Measurements from ENCODE around the gene OR7C1.
"Not testable (repeated sequence)": the region's sequence is repeated elsewhere in the genome, so short reads cannot be mapped to it uniquely, and the experiment has no call there.

The OR7C1 gene

DNA sequence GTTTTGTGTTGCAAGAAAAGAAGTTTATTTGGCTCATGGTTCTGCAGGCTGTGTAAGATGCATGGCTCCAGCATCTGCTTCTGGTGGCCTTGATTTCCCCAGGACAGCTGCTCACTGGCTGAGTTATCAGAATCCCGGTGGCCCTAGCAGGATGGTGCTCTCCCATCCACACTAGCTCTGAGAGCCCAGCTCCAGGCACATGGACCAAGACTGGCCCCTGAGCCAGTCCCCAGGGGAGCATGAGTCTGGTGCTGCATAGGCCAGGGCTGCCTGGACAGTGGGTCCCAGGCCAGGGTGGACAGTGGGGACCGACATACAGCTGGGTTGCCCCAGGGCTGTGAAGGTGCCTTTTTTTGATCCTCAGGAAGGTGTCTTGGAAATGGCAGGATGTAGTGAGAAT is 67.0 kb downstream of the OR7C1 start:
- DNase-seq (ENCODE audit: low read depth in 2 of 2, low spot score in 1 of 2), result no peak

DNA sequence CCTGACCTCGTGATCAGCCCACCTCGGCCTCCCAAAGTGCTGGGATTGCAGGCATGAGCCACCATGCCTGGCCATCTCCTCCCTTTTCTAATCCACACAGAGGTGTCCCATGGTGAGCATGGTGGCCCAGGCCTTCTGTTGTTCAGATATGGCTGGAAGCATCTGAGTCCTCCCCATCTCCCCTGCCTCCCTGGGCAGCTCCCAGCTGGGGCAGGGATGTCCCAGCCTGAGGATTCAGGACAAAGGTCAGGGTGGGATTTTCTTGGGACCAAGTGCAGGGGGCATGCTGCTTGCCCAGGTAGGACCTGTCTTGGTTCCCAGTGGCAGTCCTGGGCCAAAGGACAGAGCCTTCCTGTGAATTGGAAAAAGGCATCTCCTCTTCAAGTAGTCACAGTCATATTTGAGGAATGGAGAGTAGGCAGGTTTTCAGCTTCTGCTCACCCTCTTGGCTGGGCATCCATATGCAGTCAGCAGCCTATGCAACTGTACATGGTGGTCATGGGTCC is 67.5 kb downstream of the OR7C1 start:
- DNase-seq (ENCODE audit: low read depth in 2 of 2, low spot score in 1 of 2), result no peak

DNA sequence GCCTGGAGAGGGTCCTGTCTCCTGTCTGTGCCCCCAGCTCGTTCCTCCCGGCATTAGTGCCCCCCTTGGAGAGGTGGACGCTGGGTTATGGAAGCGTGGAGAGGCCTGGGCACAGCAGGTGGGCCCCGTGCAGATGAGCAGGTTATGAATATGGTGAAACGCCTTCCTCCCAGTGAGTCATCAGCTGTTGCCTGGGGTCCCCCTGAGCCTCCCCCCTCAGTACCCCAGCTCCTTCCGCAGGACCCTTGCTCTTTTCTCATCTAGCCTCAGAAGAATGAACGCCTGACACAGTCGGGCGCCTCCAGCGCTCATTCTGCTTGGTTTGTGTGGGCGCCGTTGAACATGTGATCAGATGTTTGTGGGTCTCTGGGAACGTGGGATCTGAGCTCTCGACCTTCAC is 69.1 kb downstream of the OR7C1 start:
- DNase-seq (ENCODE audit: low read depth in 2 of 2, low spot score in 1 of 2), result not testable (repeated sequence)

DNA sequence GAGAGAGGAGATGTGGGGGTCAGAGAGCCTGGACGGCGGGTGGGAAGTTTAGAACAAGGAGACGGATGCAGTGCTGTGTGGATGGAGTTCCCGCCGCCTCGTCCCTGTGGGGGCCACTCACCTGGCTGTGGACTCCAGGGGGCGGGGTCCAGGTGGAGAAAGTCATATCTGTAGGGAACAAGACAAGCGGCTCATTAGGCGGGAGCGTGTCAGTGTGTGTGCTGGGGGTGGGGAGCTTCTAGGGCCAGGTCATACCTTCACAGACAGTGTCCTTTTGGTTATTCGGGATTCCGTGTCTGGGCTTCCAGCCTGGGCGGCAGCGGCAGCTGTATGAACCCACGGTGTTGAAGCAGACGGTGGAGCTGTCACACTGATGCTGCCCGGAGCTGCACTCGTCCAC is 69.6 kb downstream of the OR7C1 start:
- DNase-seq (ENCODE audit: low read depth in 2 of 2, low spot score in 1 of 2), result not testable (repeated sequence)

DNA sequence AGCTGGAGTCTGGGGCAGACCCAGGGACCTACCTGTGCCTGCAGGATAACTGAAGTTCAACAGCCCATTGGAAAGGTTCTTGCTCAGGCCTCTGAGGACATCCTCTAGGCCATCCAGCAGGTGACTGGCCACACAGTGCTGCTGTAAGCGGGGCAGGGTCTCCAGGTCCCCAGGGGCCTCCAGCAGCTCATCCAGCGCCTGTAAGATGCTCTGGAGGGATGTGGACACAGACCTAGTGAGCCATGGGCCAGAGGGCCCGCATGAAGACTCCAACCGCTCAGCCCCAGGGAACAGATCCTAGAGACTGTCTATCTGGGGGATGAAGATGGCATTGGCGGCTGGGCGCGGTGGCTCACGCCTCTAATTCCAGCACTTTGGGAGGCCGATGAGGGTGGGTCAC is 70.6 kb downstream of the OR7C1 start:
- no peak for DNase-seq (ENCODE audit: low read depth in 2 of 2, low spot score in 1 of 2)

DNA sequence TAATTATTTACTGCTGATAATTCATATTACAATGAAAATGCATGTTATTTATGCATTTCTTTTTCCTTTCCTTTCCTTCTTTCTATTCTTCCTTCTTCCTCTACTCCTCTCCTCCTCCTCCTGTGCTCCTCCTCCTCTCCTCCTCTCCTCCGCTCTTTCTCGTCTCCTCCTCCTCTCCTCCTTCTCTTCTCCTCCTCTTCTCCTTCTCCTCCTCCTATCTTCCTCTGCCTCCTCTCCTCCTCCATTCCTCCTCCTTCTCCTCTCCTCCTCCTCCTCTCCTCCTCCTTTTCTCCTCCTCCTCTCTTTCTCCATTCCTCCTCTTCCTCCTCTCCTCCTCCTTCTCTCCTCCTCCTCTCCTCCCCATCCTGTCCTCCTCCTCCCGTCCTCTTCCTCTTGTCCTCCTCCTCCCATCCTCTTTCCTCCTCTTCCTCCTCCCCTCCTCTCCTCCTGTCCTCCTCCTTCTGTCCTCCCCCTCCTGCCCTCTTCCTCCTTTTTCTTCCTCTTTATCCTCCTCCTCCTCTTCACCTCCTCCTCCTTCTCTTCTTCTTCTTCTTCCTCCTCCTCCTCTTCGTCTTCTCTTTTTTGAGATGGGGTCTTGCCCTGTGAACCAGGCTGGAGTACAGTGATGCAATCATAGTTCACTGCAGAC is 71.4 kb downstream of the OR7C1 start:
- no peak for DNase-seq (ENCODE audit: low read depth in 2 of 2, low spot score in 1 of 2)

DNA sequence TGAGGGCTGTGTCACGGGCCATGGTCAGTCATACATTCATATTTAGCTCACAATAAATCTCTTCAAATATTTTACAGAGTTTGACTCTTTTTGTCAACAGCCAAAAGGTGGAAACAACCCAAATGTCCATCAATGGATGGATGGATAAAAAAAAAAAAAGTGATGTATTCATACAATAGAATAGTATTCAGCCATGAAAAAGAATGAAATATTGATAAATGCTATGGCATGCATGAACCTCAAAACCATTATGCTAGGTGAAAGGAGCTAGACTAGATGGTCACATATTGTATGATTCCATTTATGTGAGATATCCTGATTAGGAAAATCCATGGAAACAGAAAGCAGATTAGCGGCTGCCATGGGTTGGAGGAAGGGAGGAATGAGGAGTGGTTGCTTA is 72.9 kb downstream of the OR7C1 start:
- no peak for DNase-seq (ENCODE audit: low read depth in 2 of 2, low spot score in 1 of 2)

DNA sequence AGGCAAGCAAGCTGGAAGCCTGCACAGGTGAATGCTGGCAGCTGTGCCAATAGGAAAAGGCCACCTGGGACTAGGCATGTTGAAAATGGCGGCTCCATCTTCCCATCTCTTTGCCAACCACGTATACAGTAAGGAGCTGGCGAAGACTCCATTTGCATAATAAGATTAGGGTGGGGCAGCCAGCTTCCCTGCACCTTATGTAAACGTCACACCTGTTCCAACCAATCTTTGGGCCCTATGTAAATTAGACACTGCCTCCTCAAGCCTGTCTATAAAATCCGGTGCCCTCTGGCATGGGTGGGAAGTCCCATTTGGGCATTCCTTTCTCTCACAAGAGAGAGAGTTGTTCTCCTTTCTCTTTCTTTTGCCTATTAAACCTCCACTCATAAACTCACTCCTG is 73.4 kb downstream of the OR7C1 start:
- DNase-seq (ENCODE audit: low read depth in 2 of 2, low spot score in 1 of 2), result no peak

DNA sequence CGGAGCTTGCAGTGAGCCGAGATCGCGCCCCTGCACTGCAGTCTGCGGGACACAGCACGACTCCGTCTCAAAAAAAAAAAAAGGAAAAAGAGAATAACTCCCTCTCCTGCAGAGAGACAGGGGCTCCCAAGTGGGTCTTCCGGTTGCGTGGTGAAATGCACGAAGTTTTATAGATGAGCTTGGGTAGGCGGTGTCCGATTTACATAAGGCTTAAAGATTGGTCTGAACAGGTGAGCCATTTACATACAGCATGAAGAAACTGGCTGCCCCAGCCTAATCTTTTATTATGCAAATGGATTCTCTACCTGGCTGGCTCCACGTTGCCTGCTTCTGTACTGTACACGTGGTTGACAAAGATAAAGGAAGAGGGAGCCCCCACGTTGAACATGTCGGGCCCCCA is 76.2 kb downstream of the OR7C1 start:
- no peak for DNase-seq (ENCODE audit: low read depth in 2 of 2, low spot score in 1 of 2)

DNA sequence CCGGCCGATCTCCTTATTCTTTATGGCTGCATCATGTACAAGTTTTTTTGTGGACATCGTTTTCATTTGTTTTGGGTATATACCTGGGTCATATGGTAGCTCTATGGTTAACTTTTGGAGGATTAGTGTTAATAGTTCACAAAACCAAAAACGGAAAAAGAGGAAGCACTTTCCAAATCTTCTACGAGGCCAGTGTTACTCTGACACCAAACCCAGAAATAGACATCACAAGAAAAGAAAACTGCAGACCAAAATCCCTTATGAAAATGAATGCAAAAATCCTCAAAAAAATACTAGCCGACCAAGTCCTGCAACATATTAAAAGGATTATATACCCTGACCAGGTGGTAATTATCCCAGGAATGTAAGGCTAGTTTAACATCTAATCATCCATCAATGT is 86.4 kb downstream of the OR7C1 start:
- DNase-seq (ENCODE audit: low read depth in 2 of 2, low spot score in 1 of 2), result no peak
